ENCODE results near the gene MC3R.

The MC3R gene

GRCh38 chr20:56222945-56223344, 25.6 kb upstream of the MC3R start (continued):
- TF ChIP-seq ZNF558 (tag by site-specific recombination; IDR thresholded peaks at IDR 0.05) (no peak), ZFP37 (tag by site-specific recombination; IDR thresholded peaks at IDR 0.05) (no peak)

- Histone ChIP-seq H3K36me3 (ENCODE audit: control insufficient read depth in 2 of 2, insufficient read depth in 1 of 2, low read length in 2 of 2) (no peaks in the 10 kb centered on the region), H3K9me3 (ENCODE audit: control insufficient read depth, insufficient read depth, low read depth, low read length) (no peaks in the 10 kb centered on the region), H3K4me1 (ENCODE audit: control insufficient read depth, insufficient read depth, low read length) (no peaks in the 10 kb centered on the region), H3K4me3 (ENCODE audit: low read depth, low read length) (no peak overlapping the region), H3K27ac (ENCODE audit: extremely low read depth, low read depth, low read length) (no peak overlapping the region)
- POLR2A ChIA-PET: no interaction called here
- CTCF ChIA-PET: no interaction called here
- TF ChIP-seq EGR2 (tag by site-specific recombination; IDR thresholded peaks at IDR 0.05; ENCODE audit: low read depth) (no peak), ZNF629 (tag by site-specific recombination; IDR thresholded peaks at IDR 0.05) (no peak), PRDM6 (tag by site-specific recombination; IDR thresholded peaks at IDR 0.05) (no peak), ZNF488 (tag by site-specific recombination; IDR thresholded peaks at IDR 0.05) (no peak)
Observed at GRCh38 chr20:56223352-56223751, 25.2 kb upstream of the MC3R start.

GRCh38 chr20:56228021-56228420, 20.5 kb upstream of the MC3R start:
- ChIA-PET POLR2A (no interaction called here), CTCF (interaction anchor here (0.6 kb wide), 1 partner anchor 109 kb away, joined by 3 read pairs; no protein-coding TSS in a partner anchor)
- Histone ChIP-seq H3K27ac (ENCODE audit: extremely low read depth, low read depth, low read length) (no peak overlapping the region), H3K4me3 (ENCODE audit: low read depth, low read length) (no peak overlapping the region), H3K9me3 (ENCODE audit: control insufficient read depth, insufficient read depth, low read depth, low read length) (no peaks in the 10 kb centered on the region), H3K4me1 (ENCODE audit: control insufficient read depth, insufficient read depth, low read length) (no peaks in the 10 kb centered on the region), H3K36me3 (ENCODE audit: control insufficient read depth in 2 of 2, insufficient read depth in 1 of 2, low read length in 2 of 2) (no peaks in the 10 kb centered on the region)
- no peak for TF ChIP-seq ZNF133 (tag by site-specific recombination; IDR thresholded peaks at IDR 0.05)
- TF ChIP-seq ZNF175 (tag by site-specific recombination; IDR thresholded peaks at IDR 0.05): no peak
- peak; percentile 65 for TF ChIP-seq SCRT2 (tag by site-specific recombination; IDR thresholded peaks at IDR 0.05)
- no peak for TF ChIP-seq ZNF701 (tag by site-specific recombination; IDR thresholded peaks at IDR 0.05)

GRCh38 chr20:56229812-56230211, 18.7 kb upstream of the MC3R start:
- TF ChIP-seq AEBP2 (tag by site-specific recombination; IDR thresholded peaks at IDR 0.05; ENCODE audit: borderline replicate concordance) (no peak), ZFHX2 (tag by site-specific recombination; conservative IDR thresholded peaks at IDR 0.05) (no peak), ZFP69B (tag by site-specific recombination; IDR thresholded peaks at IDR 0.05) (no peak), ZNF658 (tag by site-specific recombination; IDR thresholded peaks at IDR 0.05) (no peak), ZNF112 (tag by site-specific recombination; IDR thresholded peaks at IDR 0.05) (no peak), ZNF416 (tag by site-specific recombination; IDR thresholded peaks at IDR 0.05) (no peak), ZNF157 (tag by site-specific recombination; IDR thresholded peaks at IDR 0.05) (no peak), GLIS2 (tag by site-specific recombination; IDR thresholded peaks at IDR 0.05) (no peak), ZNF354C (tag by site-specific recombination; IDR thresholded peaks at IDR 0.05; ENCODE audit: borderline replicate concordance, low read depth) (no peak), ZNF785 (tag by site-specific recombination; IDR thresholded peaks at IDR 0.05) (no peak), ZNF571 (tag by site-specific recombination; IDR thresholded peaks at IDR 0.05) (no peak)
- POLR2A ChIA-PET: no interaction called here
- no peaks in the 10 kb centered on the region for H3K4me1 ChIP-seq (ENCODE audit: control insufficient read depth, insufficient read depth, low read length)
- no peaks in the 10 kb centered on the region for H3K9me3 ChIP-seq (ENCODE audit: control insufficient read depth, insufficient read depth, low read depth, low read length)
- no peak overlapping the region for H3K4me3 ChIP-seq (ENCODE audit: low read depth, low read length)
- H3K27ac ChIP-seq (ENCODE audit: extremely low read depth, low read depth, low read length): no peak overlapping the region
- CTCF ChIA-PET: no interaction called here
- H3K36me3 ChIP-seq (ENCODE audit: control insufficient read depth in 2 of 2, insufficient read depth in 1 of 2, low read length in 2 of 2): no peaks in the 10 kb centered on the region
